Anterior cingulate cortex (tissue), 58 donors: ENCODE results near the gene RAP1GAP2.

ENCODE experiments used
- DNase-seq, 58 donors: peaks; one replicate each; lab custom pipeline; 2025; lab: John Stamatoyannopoulos, UW

Gene RAP1GAP2

DNA sequence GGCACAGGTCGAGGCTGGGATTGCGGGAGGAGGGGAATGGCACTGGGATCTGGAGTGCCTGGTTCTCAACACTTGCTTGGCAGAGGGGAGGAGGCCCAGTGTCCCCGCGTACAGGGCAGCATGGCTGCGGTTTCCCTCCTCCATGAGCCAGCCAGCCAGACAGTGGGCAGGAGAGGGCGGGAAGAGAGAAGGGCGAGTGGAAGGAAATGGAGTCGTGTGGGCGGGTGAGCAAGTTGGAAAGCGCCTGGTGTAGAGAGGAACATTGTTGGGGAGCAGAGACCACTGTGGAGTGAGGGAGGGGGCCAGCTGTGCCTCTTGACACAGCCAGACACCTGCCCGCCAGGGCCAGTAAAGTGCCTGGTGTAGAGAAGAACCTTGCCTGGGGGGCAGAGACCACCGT lies 136.7 kb downstream of the RAP1GAP2 start:
- DNase-seq: no peak

GRCh38 chr17:2933606-2934005 lies 137.4 kb downstream of the RAP1GAP2 start:
- DNase-seq: no peak

DNA sequence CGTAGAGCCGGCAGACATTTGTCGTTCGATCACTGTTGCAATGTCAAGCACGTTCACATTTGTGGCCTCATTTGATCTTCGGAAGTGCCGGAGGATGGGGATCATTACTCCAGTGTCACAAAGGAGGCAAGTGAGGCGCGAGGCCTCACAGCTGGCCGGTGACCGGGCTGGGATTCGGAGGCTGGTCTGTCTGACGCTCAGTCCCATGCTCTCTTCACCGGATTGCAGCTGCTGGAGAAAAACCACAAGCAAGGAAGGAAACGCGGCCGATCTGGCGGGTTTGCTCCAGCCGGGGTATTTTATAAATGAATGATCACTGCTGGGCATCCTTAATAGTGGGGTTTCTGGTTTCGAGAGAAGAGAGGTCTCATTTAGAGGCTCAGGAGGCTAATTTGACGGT lies 139.4 kb downstream of the RAP1GAP2 start:
- no peak for DNase-seq

DNA sequence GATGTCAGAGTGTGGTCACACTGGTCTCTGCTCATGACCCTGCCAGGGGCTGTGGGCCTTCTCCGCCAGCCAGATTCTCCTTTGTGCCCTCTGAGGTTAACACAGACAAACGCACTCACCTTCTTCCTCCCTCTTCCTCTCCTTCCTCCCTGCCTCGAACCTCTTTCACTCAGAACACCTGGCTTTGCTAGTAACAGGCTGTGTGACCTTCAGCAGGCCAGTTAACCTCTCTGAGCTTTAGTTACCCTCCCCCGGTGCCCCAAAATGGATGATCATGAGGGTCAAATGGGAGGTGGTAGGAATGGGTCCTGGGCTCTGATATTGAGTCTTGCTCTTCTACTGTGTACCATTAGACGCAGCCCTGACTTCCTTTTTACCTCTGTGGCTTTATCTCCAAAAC lies 140.1 kb downstream of the RAP1GAP2 start:
- no peak for DNase-seq

GRCh38 chr17:2936771-2937321 lies 140.6 kb downstream of the RAP1GAP2 start:
- DNase-seq: no peak

DNA sequence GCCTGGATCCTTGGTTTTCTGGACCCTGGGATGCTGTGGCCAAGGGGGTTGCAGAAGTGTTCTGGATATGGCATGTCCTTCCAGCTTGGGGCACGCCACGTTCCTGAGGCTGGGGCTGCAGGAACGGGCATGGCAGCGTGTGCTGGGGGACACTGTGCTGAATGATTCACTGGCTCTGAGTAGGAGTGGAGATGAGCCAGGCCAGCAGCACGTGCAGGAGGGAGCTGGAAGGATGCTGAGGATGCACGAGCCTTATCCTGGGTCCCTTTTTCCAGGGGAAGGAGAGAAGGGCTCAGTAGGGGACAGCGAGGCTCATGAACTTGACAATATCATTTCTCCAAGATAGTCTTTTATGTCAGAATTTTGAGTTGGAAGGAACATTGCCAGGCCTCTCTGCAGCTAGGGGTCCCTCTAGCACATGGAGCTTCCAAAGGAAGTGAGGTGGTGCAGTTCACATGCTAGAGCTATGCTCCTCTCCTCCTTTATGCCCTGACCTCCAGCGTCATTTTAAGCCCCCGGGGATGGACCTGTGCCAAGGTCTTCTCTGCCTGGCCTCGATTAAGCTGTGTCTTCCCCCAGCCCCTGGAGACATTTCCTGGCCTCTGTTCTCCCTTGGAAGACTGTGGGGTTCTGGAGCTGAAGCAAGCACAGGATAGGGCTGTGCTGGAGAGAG lies 141.2 kb downstream of the RAP1GAP2 start:
- peak in 4 of 58 donors; percentile 9 to 53 (median 16) for DNase-seq

DNA sequence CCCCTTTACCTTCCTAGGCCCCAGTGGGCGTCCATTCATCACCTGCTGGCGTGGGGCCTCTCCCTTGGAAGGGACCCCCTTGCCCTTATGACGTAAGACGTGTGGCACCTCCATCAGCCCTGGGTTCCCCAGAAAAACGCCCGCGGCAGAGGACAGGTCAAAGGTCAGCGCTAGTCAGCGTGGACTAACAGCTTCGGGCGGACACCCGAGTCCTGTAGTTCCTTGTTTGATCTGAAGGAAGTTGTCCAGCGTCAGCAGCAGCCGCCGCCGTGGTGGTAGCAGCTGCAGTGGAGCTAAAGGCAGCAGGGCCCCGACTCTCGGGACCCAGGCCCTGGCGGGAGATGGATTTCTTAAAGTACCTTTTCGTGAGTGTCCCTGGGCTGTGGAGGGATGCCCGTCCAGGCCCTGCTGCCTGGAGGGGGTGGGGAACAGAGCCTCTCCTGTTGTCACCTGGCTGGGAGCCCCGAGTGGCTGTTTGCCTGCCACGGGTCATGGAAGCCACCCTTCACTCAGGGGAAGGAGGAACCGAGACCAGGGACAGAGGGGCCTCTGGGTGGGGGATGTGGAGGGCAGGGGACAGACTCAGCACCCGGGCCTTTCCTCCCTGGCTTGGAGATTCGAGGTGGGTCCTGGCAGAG lies 143.6 kb downstream of the RAP1GAP2 start:
- DNase-seq: peak in 15 of 58 donors; percentile 41 to 74 (median 57)

- peak in 52 of 58 donors; percentile 25 to 90 (median 68) for DNase-seq
Measured at GRCh38 chr17:2940352-2940751, 144.1 kb downstream of the RAP1GAP2 start.

GRCh38 chr17:2943981-2944380 lies 147.7 kb downstream of the RAP1GAP2 start:
- no peak for DNase-seq

- DNase-seq: no peak
Measured at GRCh38 chr17:2945299-2945698, 149.1 kb downstream of the RAP1GAP2 start.

DNA sequence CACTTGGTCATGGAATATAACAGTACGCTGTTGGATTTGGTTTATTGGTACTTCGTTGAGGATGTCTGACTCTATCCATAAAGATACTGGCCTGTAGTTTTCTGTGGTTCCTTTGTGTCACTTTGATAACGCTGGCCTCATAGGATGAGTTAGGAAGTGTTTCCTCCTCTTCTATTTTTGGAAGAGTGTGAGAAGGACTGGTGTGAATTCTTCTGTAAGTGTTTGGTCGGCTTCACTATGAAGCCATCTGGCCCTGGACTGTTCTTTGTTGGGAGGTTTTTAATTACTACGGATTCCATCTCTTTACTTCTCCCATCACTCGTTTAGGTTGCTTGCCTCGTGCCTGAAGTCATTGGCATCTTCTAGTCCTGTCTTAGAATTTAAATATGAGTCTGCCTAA lies 149.9 kb downstream of the RAP1GAP2 start:
- DNase-seq: no peak

DNA sequence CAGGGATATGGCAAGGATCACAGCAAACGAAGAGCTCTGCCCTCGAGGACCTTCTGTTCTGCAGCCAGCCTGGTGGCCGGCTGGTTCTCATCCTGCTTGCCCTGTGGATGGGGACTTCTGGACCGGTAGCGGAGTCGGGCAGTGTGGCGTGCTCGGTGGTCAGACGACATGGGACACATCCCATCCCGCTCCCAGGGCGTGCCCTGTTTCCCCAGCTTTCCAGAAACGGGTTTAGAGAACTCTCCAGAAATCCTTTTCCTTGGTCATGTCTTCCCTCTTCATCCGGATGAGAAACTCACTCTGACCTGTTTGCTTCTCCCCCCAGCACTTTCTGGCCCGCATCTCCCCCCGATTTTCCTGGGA lies 151.3 kb downstream of the RAP1GAP2 start:
- DNase-seq: no peak

DNA sequence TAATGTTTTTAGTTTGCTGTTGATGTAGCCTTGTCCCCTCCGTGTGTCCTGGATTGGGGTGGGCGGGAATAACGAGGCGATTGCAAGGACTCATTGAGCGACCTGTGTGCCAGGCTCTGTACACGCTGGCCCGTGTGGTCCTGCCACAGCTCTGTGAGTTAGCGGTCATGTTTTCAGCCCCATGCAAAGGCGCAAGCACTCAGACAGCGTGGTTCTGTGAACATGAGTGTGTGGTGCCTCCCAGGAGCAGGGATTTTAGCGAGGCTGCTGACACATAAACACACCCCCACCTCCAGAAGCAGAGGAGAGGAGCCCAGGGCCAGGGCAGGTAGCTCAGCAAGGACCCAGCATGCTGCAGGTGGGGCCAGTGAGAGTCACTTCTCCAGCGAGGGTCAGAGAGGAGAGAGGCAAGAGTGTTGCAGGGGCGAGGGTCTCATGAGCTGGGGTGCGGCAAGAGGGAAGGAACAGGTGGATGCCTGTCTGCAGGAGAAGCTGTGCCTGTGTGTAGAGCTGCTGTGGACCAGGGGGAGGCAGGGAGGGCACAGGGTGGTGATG lies 151.8 kb downstream of the RAP1GAP2 start:
- no peak for DNase-seq

GRCh38 chr17:2948721-2949468 lies 152.7 kb downstream of the RAP1GAP2 start:
- no peak for DNase-seq

DNA sequence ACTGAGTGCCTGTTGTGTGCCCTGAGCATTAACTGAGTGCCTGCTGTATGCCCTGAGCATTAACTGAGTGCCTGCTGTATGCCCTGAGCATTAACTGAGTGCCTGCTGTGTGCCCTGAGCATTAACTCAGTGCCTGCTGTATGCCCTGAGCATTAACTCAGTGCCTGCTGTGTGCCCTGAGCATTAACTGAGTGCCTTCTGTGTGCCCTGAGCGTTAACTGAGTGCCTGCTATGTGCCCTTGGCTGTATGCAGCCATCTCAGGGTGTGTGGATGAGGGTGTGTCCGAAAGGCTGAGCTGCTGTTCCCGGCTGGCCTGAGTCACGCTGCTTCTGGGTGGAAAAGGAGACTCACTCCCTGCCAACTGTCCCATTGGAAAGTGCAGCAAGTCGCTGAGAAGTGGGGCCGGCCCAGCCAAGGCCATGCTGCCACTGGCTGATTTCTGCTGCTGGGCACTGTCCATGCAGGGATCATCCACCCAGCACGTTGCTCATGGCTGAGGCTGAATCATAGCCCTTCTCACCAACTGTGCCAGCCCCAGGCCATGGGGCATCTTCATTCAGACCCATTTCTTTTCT lies 153.3 kb downstream of the RAP1GAP2 start:
- DNase-seq: no peak

GRCh38 chr17:2950846-2951245 lies 154.6 kb downstream of the RAP1GAP2 start:
- no peak for DNase-seq

DNA sequence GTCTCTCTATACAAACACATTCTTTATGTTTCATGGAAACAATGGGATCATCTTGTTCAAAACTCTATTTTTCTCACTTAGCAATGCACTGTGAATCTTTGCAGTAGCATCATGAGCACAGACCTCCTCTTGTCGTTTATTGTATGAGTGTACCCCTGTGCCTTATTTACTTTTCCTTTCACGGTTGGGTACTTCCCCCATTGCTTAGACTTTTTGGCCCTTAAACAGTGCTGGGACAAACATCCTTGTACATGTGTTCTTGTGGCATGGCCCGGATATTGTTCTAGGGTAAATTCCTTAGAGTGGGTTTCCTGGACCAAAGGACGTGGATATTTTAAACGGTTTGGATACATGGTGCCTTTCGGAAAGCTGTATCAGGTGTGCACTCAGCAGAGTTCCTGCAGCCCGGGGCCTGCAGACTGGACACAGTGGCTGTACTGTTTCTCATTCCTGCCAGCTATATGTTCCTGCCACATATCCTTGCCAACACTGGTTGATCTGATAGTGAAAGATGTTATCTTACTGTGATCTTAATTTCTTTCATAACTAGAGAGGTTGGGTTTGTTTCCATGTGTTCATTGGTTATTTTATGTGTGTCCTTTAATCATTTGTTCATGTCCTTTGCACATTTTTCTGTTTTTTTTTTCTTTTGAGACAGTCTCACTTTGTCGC lies 156.1 kb downstream of the RAP1GAP2 start:
- DNase-seq: no peak

DNA sequence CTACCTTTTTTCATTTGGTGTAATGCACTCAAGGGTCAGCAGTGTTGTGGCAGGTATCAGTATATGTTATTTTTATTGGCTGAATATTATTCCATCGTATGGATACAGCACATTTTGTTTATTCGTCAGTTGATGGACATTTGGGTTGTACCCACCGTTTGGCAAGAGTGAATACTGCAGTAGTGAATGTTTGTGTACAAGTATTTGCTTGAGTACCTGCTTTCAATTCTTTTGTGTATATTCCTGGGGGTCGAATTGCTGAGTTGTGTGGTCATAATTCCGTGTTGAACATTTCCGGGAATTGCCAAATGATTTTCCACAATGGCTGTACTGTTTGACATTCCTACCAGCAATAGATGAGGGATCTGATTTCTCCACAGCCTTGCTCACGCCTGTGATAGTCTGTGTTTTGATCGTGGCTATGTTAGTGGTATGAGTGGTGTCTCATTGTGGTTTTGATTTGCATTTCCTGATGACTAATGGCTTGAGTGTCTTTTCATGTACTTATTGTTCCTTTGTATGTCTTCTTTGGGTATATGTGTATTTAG lies 158.7 kb downstream of the RAP1GAP2 start:
- no peak for DNase-seq

GRCh38 chr17:2955931-2956582 lies 159.8 kb downstream of the RAP1GAP2 start:
- no peak for DNase-seq
